Measurements from ENCODE around the gene DISC1. TPM values are rescaled to one million over a fixed set of nuclear protein-coding genes. Genes with fewer than 3 reads are reported as not detected.

DISC1 gene
- total RNA-seq, 4 donors from 2014 or later = 7.1 to 33.4 (median 14.9) TPM

DNA sequence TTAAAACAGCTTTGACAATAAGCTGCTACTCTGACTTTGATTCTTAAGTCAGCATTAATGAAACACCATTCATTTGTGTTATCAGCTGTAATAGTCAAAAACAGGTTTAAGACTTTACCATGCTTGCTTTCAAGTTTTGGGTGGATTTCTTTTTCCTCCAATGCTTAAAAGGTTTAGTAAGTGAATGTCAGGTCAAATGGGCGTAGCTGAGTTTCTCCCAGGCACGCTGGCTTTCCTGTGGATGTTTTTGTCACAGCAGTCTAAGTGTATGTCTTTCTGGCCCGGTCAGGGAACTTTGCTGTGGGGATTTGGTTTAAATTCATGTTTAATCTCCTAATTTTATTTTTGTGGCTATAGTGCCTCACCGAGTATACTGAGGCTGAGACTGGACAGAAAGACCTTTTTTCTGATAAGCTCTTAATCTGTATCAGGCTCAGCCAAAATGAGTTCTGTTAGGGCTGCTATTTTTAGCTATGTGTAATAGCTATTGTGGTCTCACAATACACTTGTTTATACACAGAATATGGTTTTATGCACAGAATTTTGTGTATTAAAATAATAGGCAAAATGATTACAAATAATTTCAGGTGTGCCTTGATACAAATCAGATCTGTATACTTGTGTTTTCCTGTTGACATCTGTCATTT is 292.8 kb downstream of the DISC1 start:
- Histone ChIP-seq H3K36me3 (no peaks in the 10 kb centered on the region), H3K4me3 (no peak overlapping the region), H3K27me3 (no peaks in the 10 kb centered on the region), H3K27ac (no peak overlapping the region), H3K9me3 (no peaks in the 10 kb centered on the region), H3K4me1 (no peaks in the 10 kb centered on the region)
- no peak for DNase-seq
- intact Hi-C loops (cut with DNase I; ENCODE audit: low total_unique reads) = no loop called here
- no peak for TF ChIP-seq POLR2A (IDR thresholded peaks at IDR 0.05)
- TF ChIP-seq, protein P1, sequence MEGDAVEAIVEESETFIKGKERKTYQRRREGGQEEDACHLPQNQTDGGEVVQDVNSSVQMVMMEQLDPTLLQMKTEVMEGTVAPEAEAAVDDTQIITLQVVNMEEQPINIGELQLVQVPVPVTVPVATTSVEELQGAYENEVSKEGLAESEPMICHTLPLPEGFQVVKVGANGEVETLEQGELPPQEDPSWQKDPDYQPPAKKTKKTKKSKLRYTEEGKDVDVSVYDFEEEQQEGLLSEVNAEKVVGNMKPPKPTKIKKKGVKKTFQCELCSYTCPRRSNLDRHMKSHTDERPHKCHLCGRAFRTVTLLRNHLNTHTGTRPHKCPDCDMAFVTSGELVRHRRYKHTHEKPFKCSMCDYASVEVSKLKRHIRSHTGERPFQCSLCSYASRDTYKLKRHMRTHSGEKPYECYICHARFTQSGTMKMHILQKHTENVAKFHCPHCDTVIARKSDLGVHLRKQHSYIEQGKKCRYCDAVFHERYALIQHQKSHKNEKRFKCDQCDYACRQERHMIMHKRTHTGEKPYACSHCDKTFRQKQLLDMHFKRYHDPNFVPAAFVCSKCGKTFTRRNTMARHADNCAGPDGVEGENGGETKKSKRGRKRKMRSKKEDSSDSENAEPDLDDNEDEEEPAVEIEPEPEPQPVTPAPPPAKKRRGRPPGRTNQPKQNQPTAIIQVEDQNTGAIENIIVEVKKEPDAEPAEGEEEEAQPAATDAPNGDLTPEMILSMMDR (IDR thresholded peaks at IDR 0.05) = no peak

DNA sequence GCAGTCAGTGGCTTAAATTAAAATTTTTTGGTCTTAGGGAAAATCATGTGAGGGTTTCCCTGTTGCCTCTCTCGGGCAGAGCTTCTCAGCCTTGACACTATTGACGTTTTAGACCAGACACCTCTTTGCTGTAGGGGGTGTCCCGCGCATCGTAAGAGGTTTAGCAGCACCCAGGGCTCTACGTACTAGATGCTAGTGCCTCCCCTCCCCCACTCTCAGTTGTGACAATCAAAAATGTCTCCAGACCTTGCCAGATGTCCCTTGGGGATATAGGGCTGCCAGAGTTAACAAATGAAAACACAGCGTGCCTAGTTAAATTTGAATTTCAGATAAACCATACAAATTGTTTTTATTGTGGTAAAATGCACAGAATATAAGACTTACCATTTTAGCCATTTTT is 293.3 kb downstream of the DISC1 start:
- no peak for TF ChIP-seq POLR2A (IDR thresholded peaks at IDR 0.05)
- TF ChIP-seq, protein P1 (IDR thresholded peaks at IDR 0.05) = no peak
- Histone ChIP-seq H3K36me3 (no peaks in the 10 kb centered on the region), H3K4me1 (no peaks in the 10 kb centered on the region), H3K4me3 (no peak overlapping the region), H3K27me3 (no peaks in the 10 kb centered on the region), H3K27ac (no peak overlapping the region), H3K9me3 (no peaks in the 10 kb centered on the region)
- intact Hi-C loops (cut with DNase I; ENCODE audit: low total_unique reads) = no loop called here
- no peak for DNase-seq

DNA sequence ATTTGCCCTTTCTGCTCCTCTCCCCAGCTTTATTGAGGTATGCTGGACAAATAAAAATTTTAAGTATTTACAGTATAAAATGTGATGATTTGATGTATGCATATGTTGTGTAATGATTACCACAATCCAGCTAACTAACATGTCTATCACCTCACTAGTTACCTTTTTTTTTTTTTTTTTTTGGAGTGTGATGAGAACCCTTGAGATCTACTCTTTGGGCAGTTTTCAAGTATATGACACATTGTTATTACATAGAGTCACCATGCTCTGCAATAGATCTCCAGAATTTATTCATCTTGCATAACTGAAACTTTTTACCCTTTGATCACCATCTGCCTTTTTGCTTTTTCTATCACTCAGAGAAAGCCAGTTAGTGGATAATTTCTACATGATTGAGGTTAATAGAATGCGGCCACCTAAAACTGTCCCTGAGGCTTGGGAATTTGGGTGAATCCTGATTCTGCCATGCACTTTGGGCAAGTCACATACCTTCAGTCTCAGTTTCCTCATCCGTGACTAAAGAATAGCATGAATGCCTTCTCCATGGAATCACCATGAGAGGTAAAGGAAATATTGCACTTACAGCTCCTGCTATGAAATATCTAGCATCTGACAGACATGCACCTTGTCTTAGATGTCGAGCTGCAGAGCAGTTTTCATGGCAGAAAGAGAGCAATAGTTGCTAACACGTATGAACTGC is 295.2 kb downstream of the DISC1 start:
- DNase-seq = no peak
- H3K27ac ChIP-seq = no peak overlapping the region
- H3K4me3 ChIP-seq = no peak overlapping the region
- intact Hi-C loops (cut with DNase I; ENCODE audit: low total_unique reads) = no loop called here
- no peaks in the 10 kb centered on the region for H3K36me3 ChIP-seq
- H3K27me3 ChIP-seq = no peaks in the 10 kb centered on the region
- no peak for TF ChIP-seq POLR2A (IDR thresholded peaks at IDR 0.05)
- TF ChIP-seq, protein P1 (IDR thresholded peaks at IDR 0.05) = no peak
- H3K9me3 ChIP-seq = no peaks in the 10 kb centered on the region
- H3K4me1 ChIP-seq = no peaks in the 10 kb centered on the region

DNA sequence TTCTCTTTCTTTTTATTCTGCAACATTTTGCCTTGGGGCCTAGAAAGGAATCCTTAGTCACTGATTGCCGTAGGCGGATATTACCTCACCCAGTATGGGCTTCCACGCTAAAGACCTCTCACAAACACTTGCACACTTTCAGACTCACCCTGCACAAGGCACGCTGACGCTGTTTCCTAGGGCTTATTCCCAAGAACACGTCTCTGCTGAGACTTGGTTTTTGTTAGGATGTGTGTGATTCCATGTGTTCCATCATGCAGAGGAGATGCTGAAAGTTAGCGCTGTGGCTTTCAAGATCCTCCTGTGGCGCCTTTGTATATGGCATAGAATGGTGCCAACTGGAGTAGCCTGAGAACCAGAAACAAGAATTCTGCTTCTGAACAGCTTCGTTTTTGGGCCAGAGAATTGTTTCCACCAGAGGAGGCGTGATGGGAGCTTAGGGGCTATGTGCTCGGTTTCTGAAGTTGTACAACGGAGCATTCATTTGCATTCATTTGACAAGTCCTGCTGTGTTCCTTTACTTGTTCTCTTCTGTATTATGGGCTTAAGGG is 297.0 kb downstream of the DISC1 start:
- Histone ChIP-seq H3K9me3 (no peaks in the 10 kb centered on the region), H3K27me3 (no peaks in the 10 kb centered on the region), H3K27ac (no peak overlapping the region), H3K4me1 (no peaks in the 10 kb centered on the region), H3K4me3 (no peak overlapping the region), H3K36me3 (no peaks in the 10 kb centered on the region)
- intact Hi-C loops (cut with DNase I; ENCODE audit: low total_unique reads) = no loop called here
- no peak for DNase-seq
- TF ChIP-seq POLR2A (IDR thresholded peaks at IDR 0.05) = no peak
- TF ChIP-seq, protein P1 (IDR thresholded peaks at IDR 0.05) = no peak

DNA sequence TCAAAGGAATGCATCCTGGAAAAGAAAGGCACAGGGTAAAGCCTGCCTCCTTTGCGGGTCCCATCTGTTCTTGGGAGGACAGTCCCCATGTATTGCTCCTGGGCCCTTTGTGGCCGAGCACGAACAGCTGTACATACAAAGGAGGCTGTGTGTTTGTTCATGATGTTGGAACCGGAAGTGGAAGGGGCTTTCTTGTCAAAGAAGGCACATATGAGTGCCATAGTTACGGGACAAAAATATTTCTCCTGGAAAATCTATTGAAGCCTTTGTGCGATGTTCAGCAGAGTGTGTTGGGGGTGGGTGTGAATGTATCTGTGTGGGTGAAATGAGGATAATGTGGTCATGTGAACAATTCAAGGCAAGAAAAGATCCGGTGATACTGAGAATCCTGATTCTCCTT is 297.6 kb downstream of the DISC1 start:
- intact Hi-C loops (cut with DNase I; ENCODE audit: low total_unique reads) = no loop called here
- Histone ChIP-seq H3K27ac (no peak overlapping the region), H3K9me3 (no peaks in the 10 kb centered on the region), H3K4me3 (no peak overlapping the region), H3K4me1 (no peaks in the 10 kb centered on the region), H3K27me3 (no peaks in the 10 kb centered on the region), H3K36me3 (no peaks in the 10 kb centered on the region)
- TF ChIP-seq, protein P1 (IDR thresholded peaks at IDR 0.05) = no peak
- TF ChIP-seq POLR2A (IDR thresholded peaks at IDR 0.05) = no peak
- DNase-seq = no peak

Data from uterus (tissue), 4 donors.